Upper lobe of left lung (tissue), 6 donors: ENCODE measurements around the gene CDKL4. TPM values are rescaled to one million over a fixed set of nuclear protein-coding genes. Genes with fewer than 3 reads are reported as not detected.

Source experiments
- ATAC-seq, 2 donors: fragments of 200-7000 bp; cut with Tn5 transposase; one replicate each; pipeline ENCODE4 v1.9.1; 2022; ENCODE audit warnings: mild to moderate bottlenecking in 2 of 2, moderate library complexity in 2 of 2; ENCODE audit not compliant: low FRiP score in 2 of 2
- DNase-seq, 2 donors: peaks; one replicate each; pipeline ENCODE4 v3.0.0-alpha.2; 2019 to 2020
- H3K27ac ChIP-seq, 4 donors: fragments of 200-600 bp; sonication (generic); one replicate each; pipeline ENCODE4 v1.5.1; 2016 to 2019
- H3K27me3 ChIP-seq, 4 donors: fragments of 200-600 bp; sonication (generic); one replicate each; pipeline ENCODE4 v1.5.1; 2017 to 2019
- H3K36me3 ChIP-seq, 4 donors: fragments of 200-600 bp; sonication (generic); one replicate each; pipeline ENCODE4 v1.5.1; 2016 to 2019
- H3K4me1 ChIP-seq, 4 donors: fragments of 200-600 bp; sonication (generic); one replicate each; pipeline ENCODE4 v1.5.1; 2018 to 2019
- H3K4me3 ChIP-seq, 4 donors: fragments of 200-600 bp; sonication (generic); one replicate each; pipeline ENCODE4 v1.5.1; 2017 to 2019; ENCODE audit warnings: mild to moderate bottlenecking in 2 of 4, moderate library complexity in 1 of 4
- H3K9me3 ChIP-seq, 4 donors: fragments of 200-600 bp; sonication (generic); one replicate each; pipeline ENCODE4 v1.5.1; 2018 to 2019
- EP300 ChIP-seq, 4 donors: sonication (generic); formaldehyde crosslinking; IDR thresholded peaks; one replicate each; pipeline ENCODE4 v1.5.1; 2017; ENCODE audit warnings: antibody characterized with exemption in 4 of 4, control low read depth in 2 of 4
- POLR2A ChIP-seq, 4 donors: fragments of 450-650 bp; IDR thresholded peaks; one replicate each; pipeline ENCODE4 v1.5.1; 2016 to 2017; ENCODE audit warnings: antibody characterized with exemption in 4 of 4, mild to moderate bottlenecking in 2 of 4
- POLR2AphosphoS5 ChIP-seq, 2 donors: sonication (generic); formaldehyde crosslinking; IDR thresholded peaks; one replicate each; pipeline ENCODE4 v1.5.1; 2017; ENCODE audit warnings: antibody characterized with exemption in 2 of 2
- WGBS, 2 donors: methylation state at CpG; one replicate each; pipeline ENCODE4 v1.1.5; 2017 to 2018; 5-methylcytosine and 5-hydroxymethylcytosine counted together
- total RNA-seq, 6 donors: library from RNA; depleted of rRNA in 4 of 6; stranded (reverse); fragments of >200 nt in 4 of 6; gene quantifications; one replicate each; pipeline versions ENCODE4 v1.1.0 to v1.2.1, GENCODE V29; 2016 to 2021
- TF ChIP-seq, protein P1 (sequence below), 6 experiments: fragments of 450-650 bp in 4 of 6; fragments of 200-600 bp in 2 of 6; sonication (generic) in 2 of 6; IDR thresholded peaks; one replicate each; pipeline ENCODE4 v1.5.1; 2016 to 2019; ENCODE audit warnings: antibody characterized with exemption in 6 of 6
- donor health status: DM: no; HTN: no; CAD: no; lungs with moderate emphysema.
- donor health status: DM: no; HTN: yes; CAD: no; lungs with severe emphysema.

CDKL4 gene
- total RNA-seq, 6 donors from 2014 or later, result 0.54 to 5.2 (median 1.4) TPM; not detected in 2

DNA sequence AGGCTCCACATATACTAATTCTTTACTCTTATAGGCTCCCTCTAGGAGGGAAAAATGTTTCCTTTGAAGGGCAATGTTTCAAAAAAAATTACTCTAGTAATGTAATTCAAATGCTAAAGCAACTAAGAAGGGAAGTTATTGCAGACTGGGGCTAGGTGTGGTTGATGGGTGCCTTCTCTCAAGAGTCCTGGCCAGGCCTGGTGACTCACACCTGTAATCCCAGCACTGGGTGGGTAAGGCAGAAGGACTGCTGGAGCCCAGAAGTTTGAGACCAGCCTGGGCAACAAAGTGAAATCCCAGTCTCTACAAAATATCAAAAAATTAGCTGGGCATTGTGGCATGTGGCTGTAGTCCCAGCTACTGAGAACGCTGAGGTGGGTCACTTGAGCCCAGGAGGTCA is 31.2 kb upstream of the CDKL4 start:
- TF ChIP-seq EP300 (IDR thresholded peaks at IDR 0.05) (no peak), POLR2A (IDR thresholded peaks at IDR 0.05) (no peak), POLR2AphosphoS5 (IDR thresholded peaks at IDR 0.05) (no peak)
- TF ChIP-seq, protein P1, sequence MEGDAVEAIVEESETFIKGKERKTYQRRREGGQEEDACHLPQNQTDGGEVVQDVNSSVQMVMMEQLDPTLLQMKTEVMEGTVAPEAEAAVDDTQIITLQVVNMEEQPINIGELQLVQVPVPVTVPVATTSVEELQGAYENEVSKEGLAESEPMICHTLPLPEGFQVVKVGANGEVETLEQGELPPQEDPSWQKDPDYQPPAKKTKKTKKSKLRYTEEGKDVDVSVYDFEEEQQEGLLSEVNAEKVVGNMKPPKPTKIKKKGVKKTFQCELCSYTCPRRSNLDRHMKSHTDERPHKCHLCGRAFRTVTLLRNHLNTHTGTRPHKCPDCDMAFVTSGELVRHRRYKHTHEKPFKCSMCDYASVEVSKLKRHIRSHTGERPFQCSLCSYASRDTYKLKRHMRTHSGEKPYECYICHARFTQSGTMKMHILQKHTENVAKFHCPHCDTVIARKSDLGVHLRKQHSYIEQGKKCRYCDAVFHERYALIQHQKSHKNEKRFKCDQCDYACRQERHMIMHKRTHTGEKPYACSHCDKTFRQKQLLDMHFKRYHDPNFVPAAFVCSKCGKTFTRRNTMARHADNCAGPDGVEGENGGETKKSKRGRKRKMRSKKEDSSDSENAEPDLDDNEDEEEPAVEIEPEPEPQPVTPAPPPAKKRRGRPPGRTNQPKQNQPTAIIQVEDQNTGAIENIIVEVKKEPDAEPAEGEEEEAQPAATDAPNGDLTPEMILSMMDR (IDR thresholded peaks at IDR 0.05), result no peak
- Histone ChIP-seq H3K36me3 (peaks cover 0 to 70% (median 24%) of the 10 kb centered on the region in 4 donors), H3K4me3 (no peak overlapping the region), H3K27ac (no peak overlapping the region), H3K27me3 (no peaks in the 10 kb centered on the region), H3K9me3 (no peaks in the 10 kb centered on the region), H3K4me1 (no peaks in the 10 kb centered on the region)
- DNase-seq, result no peak
- ATAC-seq, result no peak
- WGBS, 2 donors, result 88 to 94% methylated on average over 1 of the region's 1 CpG

DNA sequence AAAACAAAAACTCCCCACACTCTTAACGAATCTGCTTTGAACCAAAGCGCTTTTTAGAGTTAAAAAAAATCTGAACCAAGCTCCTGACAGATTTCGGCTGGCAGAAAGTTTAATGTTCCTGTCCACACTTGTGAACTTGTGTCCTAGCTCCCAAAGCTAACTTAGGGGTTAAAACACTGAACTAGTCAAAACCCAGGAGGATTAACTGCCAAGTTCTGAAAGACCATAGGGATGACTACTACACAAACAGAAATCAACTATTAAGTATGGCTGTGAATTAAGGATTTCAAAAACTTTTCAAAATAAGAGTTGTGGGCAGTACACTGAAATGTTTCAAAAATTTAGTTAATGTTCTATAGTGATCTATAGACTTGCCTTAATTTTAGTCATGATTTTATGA is 26.2 kb upstream of the CDKL4 start:
- 84 to 87% methylated on average over 3 of the region's 3 CpGs for WGBS, 2 donors
- Histone ChIP-seq H3K9me3 (no peaks in the 10 kb centered on the region), H3K27me3 (no peaks in the 10 kb centered on the region), H3K4me1 (no peaks in the 10 kb centered on the region), H3K27ac (no peak overlapping the region), H3K4me3 (no peak overlapping the region), H3K36me3 (peaks cover 0 to 39% (median 5%) of the 10 kb centered on the region in 4 donors)
- DNase-seq, result no peak
- no peak for ATAC-seq
- TF ChIP-seq, protein P1 (IDR thresholded peaks at IDR 0.05), result no peak

DNA sequence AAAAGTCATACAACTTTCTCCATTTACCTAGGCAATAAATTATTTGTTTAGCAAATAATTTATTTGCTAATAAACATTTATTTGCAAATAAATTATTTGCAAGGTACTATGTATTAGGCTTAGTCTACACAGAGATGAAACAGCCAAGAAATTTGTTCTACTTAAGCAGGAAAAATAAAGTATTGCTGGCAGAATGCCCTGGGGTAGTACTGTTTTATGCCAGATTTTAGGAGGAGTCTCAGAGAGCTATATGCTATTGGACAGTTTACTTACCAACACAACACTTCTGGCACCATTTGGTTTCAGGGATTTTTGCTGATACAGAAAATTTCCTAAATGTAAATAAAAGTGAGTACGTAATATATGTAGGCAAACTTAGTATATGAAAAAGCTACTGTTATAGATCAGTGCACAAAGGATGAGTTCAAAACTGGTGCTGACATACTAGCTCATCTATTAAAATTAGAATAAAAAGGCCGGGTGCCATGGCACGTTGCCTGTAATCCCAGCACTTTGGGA is 23.2 kb upstream of the CDKL4 start:
- H3K27me3 ChIP-seq, result no peaks in the 10 kb centered on the region
- H3K27ac ChIP-seq, result no peak overlapping the region
- H3K4me3 ChIP-seq, result no peak overlapping the region
- DNase-seq, result no peak
- H3K9me3 ChIP-seq, result no peaks in the 10 kb centered on the region
- no peaks in the 10 kb centered on the region for H3K4me1 ChIP-seq
- ATAC-seq, result no peak
- TF ChIP-seq POLR2A (IDR thresholded peaks at IDR 0.05) (no peak), EP300 (IDR thresholded peaks at IDR 0.05) (no peak), POLR2AphosphoS5 (IDR thresholded peaks at IDR 0.05) (no peak)
- TF ChIP-seq, protein P1 (IDR thresholded peaks at IDR 0.05), result no peak
- WGBS, 2 donors, result 93% methylated on average over 3 of the region's 3 CpGs
- H3K36me3 ChIP-seq, result peaks cover 0 to 30% (median 8%) of the 10 kb centered on the region in 4 donors

DNA sequence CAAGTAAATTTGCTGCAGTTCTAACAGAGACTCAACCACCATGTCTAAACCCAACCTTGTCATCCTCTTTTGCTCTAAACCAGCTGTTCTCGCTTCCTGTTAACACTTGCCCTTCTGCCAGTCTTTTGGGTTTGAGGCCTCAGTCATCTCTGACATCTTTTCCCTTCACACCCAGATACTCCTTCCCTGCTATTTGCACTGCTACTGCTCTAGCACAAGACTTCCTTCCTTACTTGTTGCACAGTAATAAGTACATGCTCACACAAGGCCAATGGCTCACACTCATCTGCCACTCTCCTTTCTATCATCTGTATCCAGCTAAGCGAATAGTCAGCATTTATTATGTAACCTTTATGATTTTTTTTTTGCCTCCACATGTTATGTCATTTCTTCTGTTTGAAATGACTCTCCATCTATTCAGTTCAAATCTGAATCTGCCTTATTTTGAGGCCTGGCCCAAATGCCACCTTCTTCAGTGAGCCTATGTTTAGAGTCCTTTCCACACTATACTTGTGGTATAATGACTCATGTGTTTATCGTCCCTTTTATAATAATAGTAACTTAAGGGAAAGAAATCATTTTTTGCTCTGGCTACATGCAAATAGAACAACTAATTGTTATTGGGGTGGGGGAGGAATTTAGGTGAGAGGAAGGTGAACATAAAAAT is 22.5 kb upstream of the CDKL4 start:
- Histone ChIP-seq H3K4me3 (no peak overlapping the region), H3K27me3 (no peaks in the 10 kb centered on the region), H3K36me3 (peaks cover 0 to 26% (median 8%) of the 10 kb centered on the region in 4 donors), H3K4me1 (no peaks in the 10 kb centered on the region), H3K27ac (no peak overlapping the region), H3K9me3 (no peaks in the 10 kb centered on the region)
- WGBS, 2 donors, result 75 to 89% methylated on average over 3 of the region's 3 CpGs
- DNase-seq (no peak), ATAC-seq (no peak)
- TF ChIP-seq, protein P1 (IDR thresholded peaks at IDR 0.05), result no peak
- TF ChIP-seq POLR2AphosphoS5 (IDR thresholded peaks at IDR 0.05), result no peak

DNA sequence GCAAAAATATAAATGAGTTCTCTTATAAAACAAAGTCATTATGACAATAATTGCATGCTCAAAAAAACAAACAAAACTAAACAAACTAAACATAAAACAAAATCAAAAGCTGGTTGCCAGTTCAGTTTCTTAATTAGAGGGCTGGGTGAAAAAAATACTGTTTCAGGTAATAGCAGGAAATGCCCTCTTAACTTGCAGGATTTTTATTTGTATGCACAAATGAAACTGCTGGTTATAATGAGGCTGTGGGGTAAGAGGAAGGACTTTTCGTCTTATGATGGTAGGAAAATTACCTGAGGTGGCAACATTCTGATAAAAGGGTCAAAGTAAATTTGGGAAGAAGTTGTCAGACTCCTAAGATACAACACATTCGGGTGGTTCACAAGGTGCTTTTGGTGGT is 21.5 kb upstream of the CDKL4 start:
- no peaks in the 10 kb centered on the region for H3K27me3 ChIP-seq
- 77 to 89% methylated on average over 2 of the region's 2 CpGs for WGBS, 2 donors
- no peak for DNase-seq
- H3K9me3 ChIP-seq, result no peaks in the 10 kb centered on the region
- no peaks in the 10 kb centered on the region for H3K4me1 ChIP-seq
- H3K27ac ChIP-seq, result no peak overlapping the region
- H3K36me3 ChIP-seq, result peaks cover 0 to 33% (median 8%) of the 10 kb centered on the region in 4 donors
- TF ChIP-seq POLR2AphosphoS5 (IDR thresholded peaks at IDR 0.05) (no peak), POLR2A (IDR thresholded peaks at IDR 0.05) (no peak), EP300 (IDR thresholded peaks at IDR 0.05) (no peak)
- TF ChIP-seq, protein P1 (IDR thresholded peaks at IDR 0.05), result no peak
- no peak for ATAC-seq
- no peak overlapping the region for H3K4me3 ChIP-seq
